ENCODE measurements around the gene C12orf57.
"Not testable (repeated sequence)": the region's sequence is repeated elsewhere in the genome, so short reads cannot be mapped to it uniquely, and the experiment has no call there.

The C12orf57 gene, protein sequence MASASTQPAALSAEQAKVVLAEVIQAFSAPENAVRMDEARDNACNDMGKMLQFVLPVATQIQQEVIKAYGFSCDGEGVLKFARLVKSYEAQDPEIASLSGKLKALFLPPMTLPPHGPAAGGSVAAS

GRCh38 chr12:6943722-6944380 lies at the start of gene C12orf57, which contains the start of gene RNU7-1:
C12orf57 (plus strand) TSS chr12:6944022; CDS start chr12:6944122, 100 bp downstream.
RNU7-1 (plus strand) TSS chr12:6943816.
- H3K4me3 ChIP-seq (ENCODE audit: low read depth, low read length): peak within 1 kb of the TSS; percentile 72
- DNase-seq (ENCODE audit: low read depth): peak; percentile 67

GRCh38 chr12:6894321-6894720 lies 49.5 kb upstream of the C12orf57 start:
- H3K4me3 ChIP-seq (ENCODE audit: low read depth, low read length): no peak overlapping the region
- DNase-seq (ENCODE audit: low read depth): no peak

- no peak for DNase-seq (ENCODE audit: low read depth)
- no peak overlapping the region for H3K4me3 ChIP-seq (ENCODE audit: low read depth, low read length)
Observed at GRCh38 chr12:6896846-6897435, 46.9 kb upstream of the C12orf57 start.

- no peak overlapping the region for H3K4me3 ChIP-seq (ENCODE audit: low read depth, low read length)
- no peak for DNase-seq (ENCODE audit: low read depth)
Observed at GRCh38 chr12:6899427-6899826, 44.4 kb upstream of the C12orf57 start.

- no peak for DNase-seq (ENCODE audit: low read depth)
- H3K4me3 ChIP-seq (ENCODE audit: low read depth, low read length): no peak overlapping the region
Observed at GRCh38 chr12:6899837-6900519, 43.8 kb upstream of the C12orf57 start.

GRCh38 chr12:6902448-6902847 lies 41.4 kb upstream of the C12orf57 start:
- no peak overlapping the region for H3K4me3 ChIP-seq (ENCODE audit: low read depth, low read length)
- no peak for DNase-seq (ENCODE audit: low read depth)

DNA sequence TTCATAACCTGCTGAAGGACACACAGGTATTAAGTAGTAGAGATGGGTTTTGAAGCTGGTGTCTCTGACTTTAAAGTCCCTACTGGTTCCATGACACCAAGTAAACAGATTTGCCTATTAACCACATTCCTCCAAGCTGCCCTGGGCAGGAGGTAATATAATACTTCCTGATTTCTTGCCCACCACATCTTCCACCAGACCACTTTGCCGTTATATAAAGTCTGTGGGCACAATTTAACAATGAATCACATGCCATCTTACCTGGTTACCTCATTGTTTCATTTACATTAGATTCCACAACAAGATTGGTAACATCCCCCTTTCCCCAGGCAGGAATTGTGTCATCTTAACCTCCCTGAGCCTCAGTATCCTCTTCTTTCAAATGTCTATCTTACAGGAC lies 40.1 kb upstream of the C12orf57 start:
- H3K4me3 ChIP-seq (ENCODE audit: low read depth, low read length): no peak overlapping the region
- no peak for DNase-seq (ENCODE audit: low read depth)

DNA sequence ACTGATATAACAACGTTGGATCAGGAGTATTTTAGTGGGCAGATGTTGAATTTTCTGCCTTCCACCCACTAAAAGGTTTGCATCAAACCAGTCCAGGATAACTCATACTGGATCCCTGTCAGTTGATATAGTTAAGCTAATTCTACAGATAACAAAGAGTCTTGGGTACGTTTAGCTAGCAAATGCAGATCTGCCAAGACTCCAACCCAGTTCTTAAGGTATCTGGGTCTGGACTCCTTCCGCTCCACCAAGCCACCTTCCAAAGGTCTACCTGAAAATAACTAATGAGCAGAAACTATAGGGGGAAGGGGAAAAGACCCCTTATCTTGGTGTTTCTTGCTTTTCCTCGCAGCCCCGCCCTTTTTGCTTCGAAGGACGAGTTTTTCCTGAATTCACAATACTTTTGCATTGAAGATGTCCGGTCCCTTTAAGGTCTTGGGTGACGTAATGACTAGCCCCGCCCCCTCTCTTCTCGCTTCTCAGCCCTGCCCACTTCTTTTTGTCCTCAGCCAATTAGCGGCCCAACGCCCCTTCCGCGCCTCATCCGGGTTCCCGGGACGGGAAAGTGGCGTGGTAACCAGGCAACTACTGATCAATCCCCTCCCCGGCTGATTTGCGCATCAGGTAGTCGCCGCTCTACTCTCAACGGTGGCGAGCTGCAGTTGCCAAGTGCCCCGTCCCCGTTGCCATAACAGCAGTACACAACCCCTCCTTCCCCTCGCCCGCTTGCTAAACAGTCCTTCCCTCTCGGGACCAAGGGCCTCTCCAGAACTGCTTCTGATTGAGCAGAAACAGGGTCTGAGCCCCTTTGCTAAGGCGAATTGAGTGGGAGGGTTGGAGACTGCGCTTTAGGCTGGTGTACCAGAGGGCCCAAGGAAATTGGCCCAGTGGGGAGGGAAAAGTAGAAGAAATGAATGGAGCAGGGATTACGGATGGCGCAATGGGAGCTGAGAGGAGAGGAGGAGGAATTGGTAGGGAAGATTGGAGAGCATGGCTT lies 39.2 kb upstream of the C12orf57 start, which contains the start of gene LRRC23:
TSS of gene LRRC23 (plus strand) at position 543 of the 997 bp plus-strand sequence. CDS start 812 bp downstream, outside the sequence.
- DNase-seq (ENCODE audit: low read depth): peak; percentile 81
- H3K4me3 ChIP-seq (ENCODE audit: low read depth, low read length): peak within 1 kb of the TSS; percentile 80

GRCh38 chr12:6905414-6906040 lies 38.3 kb upstream of the C12orf57 start:
- H3K4me3 ChIP-seq (ENCODE audit: low read depth, low read length): peak overlapping the region; percentile 80

DNA sequence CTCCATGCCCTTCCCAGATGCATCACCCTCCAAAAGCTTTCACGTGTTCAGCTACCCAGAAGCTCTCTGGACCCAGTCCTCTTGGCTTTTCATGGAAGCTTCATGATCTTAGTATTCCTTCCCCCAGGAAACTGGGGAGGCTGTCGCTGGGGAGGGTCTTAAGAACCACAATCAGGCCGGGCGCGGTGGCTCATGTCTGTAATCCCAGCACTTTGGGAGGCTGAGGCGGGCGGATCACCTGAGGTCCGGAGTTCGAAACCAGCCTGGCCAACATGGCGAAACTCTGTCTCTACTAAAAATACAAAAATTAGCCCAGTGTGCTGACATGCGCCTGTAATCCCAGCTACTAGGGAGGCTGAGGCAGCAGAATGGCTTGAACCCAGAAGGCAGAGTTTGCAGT lies 35.7 kb upstream of the C12orf57 start:
- H3K4me3 ChIP-seq (ENCODE audit: low read depth, low read length); DNase-seq (ENCODE audit: low read depth): not testable (repeated sequence)

More at GRCh38 chr12:6905414-6906040, 38.3 kb upstream of the C12orf57 start:
- DNase-seq (ENCODE audit: low read depth): no peak

DNA sequence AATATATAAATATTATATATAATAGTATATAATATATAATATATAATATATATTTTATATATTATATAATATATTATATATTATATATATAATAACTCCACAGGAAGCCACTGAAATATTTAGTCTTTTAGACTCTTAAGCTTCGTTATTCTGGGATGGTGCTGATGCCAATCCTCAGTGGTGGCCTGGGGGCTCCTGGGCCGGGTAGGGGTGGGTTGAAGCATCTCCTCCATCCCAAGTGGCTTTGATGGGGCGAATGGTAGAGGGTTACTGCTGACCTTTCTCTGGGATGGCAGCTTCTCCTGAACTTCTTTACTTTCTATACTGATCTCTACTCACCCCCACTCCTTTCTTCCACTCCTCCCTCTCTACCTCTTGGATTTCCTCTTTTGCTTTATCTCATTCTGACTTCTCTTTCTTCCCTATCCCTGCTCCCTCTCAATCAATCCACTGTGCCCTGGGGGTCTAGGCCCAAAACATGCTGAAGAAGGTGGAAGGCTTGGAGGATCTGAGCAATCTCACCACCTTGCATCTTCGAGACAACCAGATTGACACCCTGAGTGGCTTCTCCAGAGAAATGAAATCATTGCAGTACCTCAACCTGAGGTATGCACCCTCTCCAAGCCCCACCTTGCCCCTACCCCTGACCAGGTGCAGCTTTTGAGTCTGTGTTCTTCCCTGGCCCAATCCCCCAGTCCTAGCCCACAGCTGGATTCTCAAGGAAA lies 34.2 kb upstream of the C12orf57 start:
- no peak for DNase-seq (ENCODE audit: low read depth)
- H3K4me3 ChIP-seq (ENCODE audit: low read depth, low read length): no peak overlapping the region

DNA sequence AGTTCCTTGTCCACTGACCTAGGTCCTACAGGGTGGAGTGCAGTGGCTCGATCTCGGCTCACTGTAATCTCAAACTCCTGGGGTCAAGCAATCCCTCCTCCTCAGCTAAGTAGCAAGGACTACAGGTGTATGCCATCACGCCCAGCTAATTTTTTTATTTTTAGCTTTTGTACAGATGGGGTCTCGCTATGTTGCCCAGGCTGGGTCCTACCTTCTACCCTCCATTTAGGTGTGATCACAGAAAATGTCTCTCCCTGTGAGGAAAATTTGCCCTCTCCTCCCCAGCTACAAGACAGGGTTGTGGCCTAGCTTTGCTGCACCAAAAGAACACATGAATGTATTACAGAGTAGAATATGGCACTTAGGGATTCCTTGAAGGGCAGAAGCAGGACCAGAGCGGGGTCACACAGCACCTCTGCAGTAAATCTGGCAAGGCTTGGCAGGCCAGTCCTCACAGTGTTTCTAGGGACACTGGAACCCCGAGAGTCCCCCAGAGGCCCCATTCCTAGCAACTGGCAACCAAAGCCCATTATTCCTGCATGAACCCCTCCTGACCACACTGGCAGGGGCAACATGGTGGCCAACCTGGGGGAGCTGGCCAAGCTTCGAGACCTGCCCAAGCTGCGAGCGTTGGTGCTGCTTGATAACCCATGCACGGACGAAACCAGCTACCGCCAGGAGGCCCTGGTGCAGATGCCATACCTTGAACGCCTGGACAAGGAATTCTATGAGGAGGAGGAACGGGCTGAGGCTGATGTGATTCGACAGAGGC lies 31.5 kb upstream of the C12orf57 start:
- no peak for DNase-seq (ENCODE audit: low read depth)
- H3K4me3 ChIP-seq (ENCODE audit: low read depth, low read length): no peak overlapping the region

- DNase-seq (ENCODE audit: low read depth): no peak
- peak within 1 kb of the TSS; percentile 83 for H3K4me3 ChIP-seq (ENCODE audit: low read depth, low read length)
Observed at GRCh38 chr12:6914246-6914946, 29.4 kb upstream of the C12orf57 start, which contains the start of gene ENO2. ENO2 (plus strand) TSS chr12:6914580; CDS start chr12:6915833, 1,253 bp downstream.

DNA sequence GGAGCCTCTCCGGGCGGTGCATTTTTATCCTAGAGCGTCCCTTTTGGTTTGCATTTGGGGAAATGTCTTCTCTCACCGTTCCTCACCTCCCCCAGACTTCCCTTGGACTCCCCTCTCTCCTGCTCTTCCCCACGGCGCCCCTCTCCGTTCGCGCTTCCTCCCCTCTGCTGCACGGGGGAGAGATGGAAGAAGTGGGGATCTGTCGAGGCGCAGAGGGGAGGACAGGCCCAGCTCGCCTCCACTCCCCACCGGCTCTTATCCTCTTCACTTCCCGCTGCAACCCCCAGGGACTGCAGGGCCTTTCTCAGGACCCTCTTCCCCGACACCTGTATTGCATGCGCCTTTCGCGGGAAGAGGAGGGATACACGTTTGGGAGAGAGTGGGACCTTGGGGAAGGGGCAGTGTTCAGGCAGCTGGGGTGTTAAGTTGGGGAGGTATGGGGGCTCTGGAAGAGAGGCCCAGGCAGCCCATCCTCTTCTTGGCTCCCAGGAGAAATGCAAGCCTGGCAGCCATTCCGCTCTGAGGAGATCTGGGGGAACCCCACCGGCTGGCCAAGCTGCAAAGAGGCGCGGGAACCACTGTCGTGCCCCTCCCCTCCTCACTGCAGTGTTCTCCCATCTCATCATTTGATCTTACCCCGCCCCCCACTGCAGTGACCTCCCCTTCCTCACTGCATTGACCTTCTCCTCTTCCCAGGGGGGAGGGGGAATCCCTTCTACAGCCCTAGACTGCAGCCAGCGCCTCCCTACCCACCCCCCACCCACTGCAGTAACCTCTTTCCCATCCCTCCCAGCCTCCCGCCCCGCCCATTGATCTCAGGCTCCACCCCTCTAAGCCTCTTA lies 28.7 kb upstream of the C12orf57 start:
- H3K4me3 ChIP-seq (ENCODE audit: low read depth, low read length): peak overlapping the region; percentile 83
- no peak for DNase-seq (ENCODE audit: low read depth)

- H3K4me3 ChIP-seq (ENCODE audit: low read depth, low read length): peak overlapping the region; percentile 83
- no peak for DNase-seq (ENCODE audit: low read depth)
Observed at GRCh38 chr12:6915789-6916285, 28.0 kb upstream of the C12orf57 start.

All from skeletal muscle cell (primary cell).